GM12891 (cell line): ENCODE measurements around the gene BCL7B.

Experiments used
- DNase-seq: peaks from one replicate; pipeline ENCODE4 v3.0.0; 2011; ENCODE audit warnings: low spot score; ENCODE audit not compliant: insufficient read length
- FAIRE-seq: peaks from 2 replicates; lab custom pipeline; 2011; peaks lifted over from hg19 to GRCh38; lab: Jason Lieb, UNC
- PAX5 ChIP-seq: IDR thresholded peaks from 2 replicates; pipeline ENCODE4 v1.6.1; 2011; ENCODE audit warnings: low read length, moderate library complexity, mild to moderate bottlenecking; ENCODE audit not compliant: insufficient read depth, severe bottlenecking
- POLR2A ChIP-seq: IDR thresholded peaks from 2 replicates; pipeline ENCODE4 v1.6.1; 2011; ENCODE audit warnings: low read depth, low read length, control low read depth
- POLR2AphosphoS5 ChIP-seq: IDR thresholded peaks from 2 replicates; pipeline ENCODE4 v1.6.1; 2011; ENCODE audit warnings: low read depth, low read length, control low read depth
- POU2F2 ChIP-seq: IDR thresholded peaks from 2 replicates; pipeline ENCODE4 v1.6.1; 2011; ENCODE audit warnings: low read depth, mild to moderate bottlenecking, control low read depth, low read length, moderate library complexity
- SPI1 ChIP-seq: IDR thresholded peaks from 2 replicates; pipeline ENCODE4 v1.6.1; 2011; ENCODE audit warnings: low read depth, low read length, control low read depth
- TAF1 ChIP-seq: IDR thresholded peaks from 2 replicates; pipeline ENCODE4 v1.6.1; 2011; ENCODE audit warnings: low read depth, low read length, control low read depth

BCL7B gene

DNA sequence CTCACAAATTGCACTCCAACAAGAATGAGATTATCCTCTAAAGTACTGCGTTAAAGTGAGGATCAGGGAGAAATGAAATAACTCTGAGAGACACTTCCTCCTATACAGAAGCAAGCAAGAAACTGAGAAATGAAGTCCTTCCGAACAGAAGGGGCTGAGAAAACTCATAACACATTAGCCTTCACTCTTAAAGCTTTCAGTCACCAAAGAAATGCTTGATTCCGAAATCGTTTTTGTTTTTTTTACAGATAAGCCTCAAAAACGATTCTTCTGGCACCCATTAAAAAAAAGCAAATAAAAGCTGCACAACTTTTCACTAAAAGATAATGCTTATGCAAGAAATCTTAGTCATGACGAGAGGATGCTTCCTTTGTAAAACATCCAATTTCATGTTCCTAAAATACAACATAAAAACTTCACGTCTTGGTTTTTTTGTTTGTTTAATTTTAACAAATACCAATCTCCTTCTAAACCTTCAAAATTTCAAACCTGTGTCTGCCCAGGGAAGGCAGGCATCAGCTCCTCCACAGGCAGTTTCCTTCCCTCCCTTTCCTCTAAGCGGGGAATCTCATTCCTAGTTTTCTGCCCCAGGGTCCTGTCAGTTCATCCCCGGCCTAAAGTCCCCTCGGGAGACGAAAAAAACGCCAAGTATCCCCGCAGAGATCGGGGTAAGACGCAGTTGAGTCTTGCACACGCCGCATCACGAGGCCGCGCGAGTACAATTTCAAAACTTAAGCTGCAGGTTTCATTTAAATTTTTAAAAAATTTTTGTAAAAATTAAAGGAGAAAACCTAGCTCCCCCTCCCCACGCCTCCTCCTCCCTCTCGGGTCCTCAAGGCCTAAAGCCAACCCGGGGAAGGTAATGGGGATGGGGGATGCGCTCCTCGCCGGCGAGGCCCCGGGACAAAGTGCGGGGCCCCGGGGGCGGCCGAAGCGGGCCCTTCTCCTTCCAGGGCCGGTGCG, 36.5 kb downstream of the BCL7B start:
- TF ChIP-seq SPI1 (peak; percentile 43; the same call in 1 of the 2 replicates), PAX5 (no peak), TAF1 (no peak), POLR2A (no peak)
- FAIRE-seq: no peak
- DNase-seq: no peak

DNA sequence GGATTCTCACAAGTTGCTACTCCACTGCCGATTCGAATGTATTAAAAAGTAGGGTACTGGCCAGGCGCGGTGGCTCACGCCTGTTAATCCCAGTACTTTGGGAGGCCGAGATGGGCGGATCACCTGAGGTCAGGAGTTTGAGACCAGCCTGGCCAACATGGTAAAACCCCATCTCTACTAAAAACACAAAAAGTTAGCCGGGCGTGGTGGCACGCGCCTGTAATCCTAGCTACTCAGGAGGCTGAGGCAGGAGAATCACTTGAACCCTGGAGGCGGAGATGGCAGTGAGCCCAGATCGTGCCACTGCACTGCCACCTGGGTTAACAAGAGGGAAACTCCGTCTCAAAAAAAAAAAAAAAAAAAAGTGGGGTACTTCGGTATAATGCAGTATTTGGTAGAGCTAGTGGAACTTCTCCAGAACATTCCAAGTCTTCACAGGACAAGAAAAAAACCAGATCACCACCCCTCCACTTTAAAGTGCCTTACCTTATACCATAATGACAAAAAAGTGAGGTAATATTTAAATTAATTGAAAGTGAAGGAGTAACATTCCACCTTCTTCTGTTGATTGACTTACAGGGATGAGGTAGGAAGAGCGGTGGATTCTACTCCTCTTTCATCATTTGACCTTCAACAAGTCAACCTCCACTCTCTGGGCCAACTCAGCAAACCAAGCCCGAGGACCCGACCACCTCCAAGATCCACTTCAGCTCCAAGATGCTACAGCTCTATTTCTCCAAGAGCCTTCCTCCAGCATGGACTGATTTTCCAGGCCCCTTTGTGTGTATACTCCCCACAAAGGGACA, 37.4 kb downstream of the BCL7B start:
- DNase-seq (no peak), FAIRE-seq (no peak)
- no peak for TF ChIP-seq POLR2AphosphoS5
- no peak for TF ChIP-seq SPI1

DNA sequence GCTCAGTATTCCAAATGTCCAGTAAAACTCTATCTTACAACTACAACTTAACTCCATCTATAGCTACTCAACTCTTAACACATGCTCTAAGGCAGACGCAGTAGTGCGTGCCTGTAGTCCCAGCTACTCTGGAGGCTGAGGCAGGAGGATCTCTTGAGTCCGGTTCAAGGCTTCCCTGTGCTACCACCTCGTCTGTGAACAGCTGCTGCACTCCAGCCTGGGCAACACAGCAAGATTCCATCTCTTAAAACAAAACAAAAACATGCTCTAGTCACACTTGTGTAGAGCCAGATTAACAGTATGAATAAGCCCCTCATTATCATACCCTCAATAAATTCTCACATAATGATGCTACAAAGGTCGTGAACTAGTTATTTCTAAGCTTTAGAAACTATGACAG, 39.0 kb downstream of the BCL7B start:
- DNase-seq: no peak
- TF ChIP-seq POLR2AphosphoS5: no peak
- TF ChIP-seq TAF1: no peak
- TF ChIP-seq PAX5: no peak
- TF ChIP-seq SPI1: no peak
- no peak for TF ChIP-seq POLR2A
- no peak for TF ChIP-seq POU2F2
- no peak for FAIRE-seq

DNA sequence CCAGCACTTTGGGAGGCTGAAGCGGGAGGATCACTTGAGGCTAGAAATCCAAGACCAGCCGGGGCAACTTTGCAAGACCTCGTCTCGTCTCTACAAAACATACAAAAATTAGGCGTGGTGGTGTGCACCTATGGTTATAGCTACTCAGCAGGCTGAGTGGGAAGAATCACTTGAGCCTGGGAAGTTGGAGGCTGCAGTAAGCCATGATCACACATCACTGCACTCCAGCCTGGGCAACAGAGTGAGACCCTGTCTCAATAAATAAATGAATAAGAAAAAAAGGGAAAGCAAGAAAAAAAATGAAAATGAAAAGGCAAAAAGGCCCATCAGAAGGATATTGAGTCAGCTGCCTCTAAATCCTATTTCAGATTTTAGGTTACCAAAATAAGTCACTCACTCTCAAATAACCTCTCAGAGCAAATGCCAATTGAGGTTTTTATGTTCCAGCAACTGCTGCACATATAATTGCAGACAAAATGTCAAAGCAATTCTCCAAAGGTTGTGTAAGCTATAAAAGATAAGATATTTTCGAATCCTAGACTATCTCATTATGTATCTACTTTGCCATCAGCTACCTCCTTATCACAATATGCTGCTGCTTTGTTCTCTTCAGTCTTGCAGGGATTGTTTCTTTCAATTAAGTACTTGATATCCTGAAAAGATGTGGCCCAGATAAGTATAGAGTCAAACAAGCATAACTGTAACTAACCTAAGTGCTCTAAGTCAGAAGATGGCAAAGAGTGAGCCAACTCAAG, 40.1 kb downstream of the BCL7B start:
- TF ChIP-seq SPI1 (no peak), POLR2AphosphoS5 (no peak), PAX5 (no peak), TAF1 (no peak), POLR2A (no peak), POU2F2 (no peak)

DNA sequence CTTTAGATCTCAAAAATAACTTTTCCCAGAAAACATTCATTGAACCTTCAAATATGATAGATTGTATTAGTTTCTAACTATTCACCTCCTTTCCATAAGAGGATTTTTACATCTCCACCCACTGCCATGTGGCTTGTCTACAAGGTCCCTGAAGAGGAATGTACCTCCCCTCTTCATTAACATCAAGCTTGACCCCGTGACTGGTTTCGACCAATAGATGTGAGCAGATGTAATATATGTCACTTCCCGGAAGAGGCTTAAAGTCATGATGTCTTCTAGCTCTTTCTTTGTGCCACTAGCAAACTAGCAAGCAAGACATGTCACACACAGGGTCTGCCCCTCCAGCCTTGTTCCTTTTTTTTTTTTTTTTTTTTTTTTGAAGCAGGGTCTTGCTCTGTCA, 42.3 kb downstream of the BCL7B start:
- DNase-seq (no peak), FAIRE-seq (no peak)
- no peak for TF ChIP-seq POLR2AphosphoS5
- TF ChIP-seq TAF1: no peak
- TF ChIP-seq SPI1: no peak
- no peak for TF ChIP-seq POLR2A
- no peak for TF ChIP-seq POU2F2
- no peak for TF ChIP-seq PAX5

More for the DNA sequence above, 40.1 kb downstream of the BCL7B start:
- FAIRE-seq (no peak), DNase-seq (no peak)

DNA sequence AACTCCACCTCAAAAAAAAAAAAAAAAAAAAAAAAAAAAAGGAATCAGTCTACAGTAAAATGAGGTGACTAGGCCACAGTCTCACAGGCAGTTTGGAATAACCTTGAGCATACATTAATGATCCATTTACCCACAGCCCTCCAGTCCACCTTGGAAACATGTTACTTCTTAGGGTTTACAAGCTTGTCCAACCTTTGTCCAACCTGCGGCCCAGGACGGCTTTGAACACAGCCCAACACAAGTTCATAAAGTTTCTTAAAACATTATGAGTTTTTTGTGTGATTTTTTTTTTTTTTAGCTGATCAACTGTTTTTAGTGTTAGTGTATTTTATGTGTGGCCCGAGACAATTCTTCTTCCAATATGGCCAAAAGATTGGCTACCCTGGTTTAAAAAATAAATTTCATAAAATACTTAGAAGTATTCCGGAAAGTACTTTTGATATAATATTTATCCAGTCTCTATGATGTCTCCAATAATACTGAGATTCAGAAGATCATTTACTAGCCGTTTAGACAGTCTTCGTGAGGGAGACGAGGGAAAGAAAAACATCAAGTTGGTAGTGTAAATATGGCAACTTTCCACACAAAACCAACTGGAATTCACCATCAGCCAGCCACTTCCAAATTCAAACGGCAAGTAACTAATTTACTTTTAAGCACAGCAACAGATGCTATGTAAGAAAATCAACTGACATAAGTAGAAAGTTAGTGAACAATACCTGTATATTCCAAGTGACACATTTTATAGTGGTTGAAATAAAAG, 45.3 kb downstream of the BCL7B start:
- TF ChIP-seq SPI1: no peak
- no peak for TF ChIP-seq POU2F2
- TF ChIP-seq POLR2A: no peak
- no peak for TF ChIP-seq PAX5
- TF ChIP-seq TAF1: no peak
- no peak for TF ChIP-seq POLR2AphosphoS5
- no peak for FAIRE-seq
- no peak for DNase-seq

DNA sequence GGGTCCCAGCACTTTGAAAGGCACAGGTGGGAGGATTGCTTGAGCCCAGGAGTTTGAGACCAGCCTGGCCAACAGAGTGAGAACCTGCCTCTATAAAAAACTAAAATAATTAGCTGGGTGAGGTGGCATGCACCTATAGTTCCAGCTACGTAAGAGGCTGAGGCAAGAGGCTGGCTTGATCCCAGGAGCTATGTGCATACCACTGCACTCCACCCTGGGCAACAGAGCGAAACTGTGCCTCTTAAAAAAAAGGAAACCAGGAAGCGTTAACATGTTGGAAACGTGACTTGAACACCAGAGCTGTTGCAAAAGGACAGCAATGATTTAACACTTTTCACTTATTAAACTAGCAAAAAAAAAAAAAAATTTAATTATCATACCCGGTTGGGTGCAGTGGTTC, 48.0 kb downstream of the BCL7B start:
- DNase-seq: no peak
- no peak for FAIRE-seq
- TF ChIP-seq POU2F2 (no peak), TAF1 (no peak), PAX5 (no peak)

DNA sequence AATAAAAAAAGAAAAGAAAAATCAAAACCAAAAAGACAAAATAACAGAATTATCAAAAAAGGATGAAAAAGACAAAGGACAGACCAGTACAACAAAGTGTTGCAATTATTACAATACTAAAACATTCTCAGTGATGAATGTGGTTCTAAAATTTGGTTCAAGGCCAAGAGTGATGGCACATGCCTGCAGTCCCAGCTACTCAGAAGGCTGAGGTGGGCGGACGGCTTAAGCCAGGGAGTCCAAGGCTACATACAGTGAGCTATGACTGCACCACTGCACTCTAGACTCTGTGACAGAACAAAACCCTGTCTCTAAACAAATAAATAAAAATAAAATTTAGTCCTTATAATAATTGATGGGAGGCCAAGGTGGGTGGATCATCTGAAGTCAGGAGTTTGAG, 49.9 kb downstream of the BCL7B start:
- FAIRE-seq: no peak
- TF ChIP-seq SPI1 (no peak), POLR2AphosphoS5 (no peak), POLR2A (no peak), PAX5 (no peak), POU2F2 (no peak), TAF1 (no peak)
- DNase-seq: no peak
